DND-41 (cell line): ENCODE measurements around the gene PTPRK.

Source experiments
- CTCF ChIP-seq: IDR thresholded peaks from 2 replicates; pipeline ENCODE4 v1.5.1; 2012; ENCODE audit warnings: borderline replicate concordance, low read length, moderate library complexity, mild to moderate bottlenecking; ENCODE audit not compliant: poor library complexity, severe bottlenecking; ENCODE audit errors: extremely low read depth
- EZH2 ChIP-seq: IDR thresholded peaks from 3 replicates; pipeline ENCODE4 v1.6.1; 2012; ENCODE audit warnings: borderline replicate concordance, low read depth, mild to moderate bottlenecking, moderate library complexity, low read length, inconsistent platforms; ENCODE audit not compliant: severe bottlenecking

- TF ChIP-seq CTCF (no peak), EZH2 (no peak)
These were observed 333.7 kb downstream of the PTPRK start for GRCh38 chr6:128186729-128187128.
